CD4-positive, CD25-positive, alpha-beta regulatory T cell (primary cell): ENCODE measurements around the gene TLR5. TPM values are rescaled to one million over a fixed set of nuclear protein-coding genes. Genes with fewer than 3 reads are reported as not detected.

ENCODE experiments used
- ATAC-seq, 2 donors: fragments of 150-1000 bp; cut with Tn5 transposase; one replicate each; pipeline ENCODE4 v1.10.0; 2021; ENCODE audit warnings: low read depth in 2 of 2, moderate number of reproducible peaks in 2 of 2, moderate library complexity in 1 of 2
- DNase-seq, 3 donors: peaks; one replicate each; pipeline versions ENCODE4 v3.0.0 to v3.0.0-alpha.2; 2012 to 2022; ENCODE audit warnings: mixed read lengths in 1 of 3
- H3K27ac ChIP-seq: one replicate; pipeline ENCODE4 v1.7.0; 2013; ENCODE audit warnings: mild to moderate bottlenecking, low read length; ENCODE audit not compliant: insufficient read depth, poor library complexity, severe bottlenecking
- H3K27me3 ChIP-seq: one replicate; pipeline ENCODE4 v1.7.0; 2013; ENCODE audit warnings: low read length; ENCODE audit not compliant: control insufficient read depth, insufficient read depth
- H3K36me3 ChIP-seq: one replicate; pipeline ENCODE4 v1.7.0; 2013; ENCODE audit warnings: mild to moderate bottlenecking, low read length, moderate library complexity; ENCODE audit not compliant: control insufficient read depth, insufficient read depth
- H3K4me1 ChIP-seq: 2 replicates; pipeline ENCODE4 v1.7.0; 2013; ENCODE audit warnings: mild to moderate bottlenecking, low read length; ENCODE audit not compliant: insufficient read depth, control insufficient read depth, poor library complexity, severe bottlenecking
- H3K4me3 ChIP-seq: one replicate; pipeline ENCODE4 v1.7.0; 2013; ENCODE audit warnings: low read depth, mild to moderate bottlenecking, low read length, moderate library complexity
- H3K9me3 ChIP-seq, 2 experiments: 1 replicate in 1 of 2; 2 replicates in 1 of 2; pipeline ENCODE4 v1.7.0; 2013; ENCODE audit warnings: low read length in 2 of 2, mild to moderate bottlenecking in 1 of 2, moderate library complexity in 1 of 2; ENCODE audit not compliant: control insufficient read depth in 2 of 2
- H3K27ac Mint-ChIP-seq, 3 donors: one replicate each; pipeline ENCODE4 v1.8.0; 2020 to 2022; ENCODE audit warnings: mild to moderate bottlenecking in 3 of 3, mixed read lengths in 3 of 3, moderate library complexity in 2 of 3
- H3K27me3 Mint-ChIP-seq: one replicate; pipeline ENCODE4 v1.8.0; 2022; ENCODE audit warnings: mild to moderate bottlenecking, mixed read lengths
- H3K36me3 Mint-ChIP-seq: one replicate; pipeline ENCODE4 v1.8.0; 2020; ENCODE audit warnings: mixed read lengths
- H3K4me1 Mint-ChIP-seq, 4 donors: one replicate each; pipeline ENCODE4 v1.8.0; 2020 to 2022; ENCODE audit warnings: mixed read lengths in 4 of 4, mild to moderate bottlenecking in 1 of 4
- H3K4me3 Mint-ChIP-seq, 4 donors: one replicate each; pipeline ENCODE4 v1.8.0; 2020 to 2022; ENCODE audit warnings: mild to moderate bottlenecking in 4 of 4, mixed read lengths in 4 of 4, moderate library complexity in 3 of 4
- H3K9me3 Mint-ChIP-seq, 7 donors: one replicate each; pipeline ENCODE4 v1.8.0; 2020 to 2022; ENCODE audit warnings: mixed read lengths in 7 of 7, mild to moderate bottlenecking in 3 of 7, moderate library complexity in 2 of 7
- polyA plus RNA-seq, 4 donors: library from polyadenylated mRNA; unstranded; fragments of 300-500 nt; fragmentation: Illumina TruSeq; gene quantifications; one replicate each; pipeline ENCODE4 v1.2.3, GENCODE V29; 2021
- total RNA-seq: library from RNA; stranded (reverse); gene quantifications from one replicate; pipeline ENCODE4 v1.2.3, GENCODE V29; 2022

The TLR5 gene
- total and polyA plus RNA-seq, 5 donors from 2014 or later, result 0.84 to 9.5 (median 5.0) TPM

DNA sequence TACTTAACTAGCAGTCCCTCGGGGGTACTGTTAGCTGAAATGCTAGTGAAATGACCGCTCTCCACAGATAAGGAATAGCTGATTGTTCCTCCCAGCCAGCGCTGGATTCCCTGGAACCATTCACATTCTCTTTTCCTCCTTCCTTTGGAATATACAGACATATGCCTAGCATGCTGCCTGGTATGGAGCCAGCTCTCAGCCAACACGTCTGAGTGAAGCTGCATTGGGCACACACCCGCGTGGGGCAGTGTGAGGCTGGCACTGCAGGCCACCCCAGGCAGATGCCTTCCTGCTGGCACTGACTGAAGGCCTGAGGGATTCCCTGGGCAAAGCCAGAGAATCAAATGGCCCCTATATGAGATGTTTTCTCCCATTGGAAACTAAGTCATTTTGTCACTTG, 66.7 kb downstream of the TLR5 start:
- Histone ChIP-seq H3K9me3 (no peaks in the 10 kb centered on the region), H3K27ac (no peak overlapping the region), H3K4me1 (peaks cover 4% of the 10 kb centered on the region), H3K27me3 (peaks cover 3% of the 10 kb centered on the region), H3K36me3 (no peaks in the 10 kb centered on the region), H3K4me3 (no peak overlapping the region)
- Mint-ChIP-seq H3K27ac (no peak overlapping the region), H3K4me1 (no peaks in the 10 kb centered on the region), H3K36me3 (no peaks in the 10 kb centered on the region), H3K27me3 (no peaks in the 10 kb centered on the region), H3K4me3 (no peak overlapping the region), H3K9me3 (no peaks in the 10 kb centered on the region)
- DNase-seq, result no peak
- ATAC-seq, result no peak

DNA sequence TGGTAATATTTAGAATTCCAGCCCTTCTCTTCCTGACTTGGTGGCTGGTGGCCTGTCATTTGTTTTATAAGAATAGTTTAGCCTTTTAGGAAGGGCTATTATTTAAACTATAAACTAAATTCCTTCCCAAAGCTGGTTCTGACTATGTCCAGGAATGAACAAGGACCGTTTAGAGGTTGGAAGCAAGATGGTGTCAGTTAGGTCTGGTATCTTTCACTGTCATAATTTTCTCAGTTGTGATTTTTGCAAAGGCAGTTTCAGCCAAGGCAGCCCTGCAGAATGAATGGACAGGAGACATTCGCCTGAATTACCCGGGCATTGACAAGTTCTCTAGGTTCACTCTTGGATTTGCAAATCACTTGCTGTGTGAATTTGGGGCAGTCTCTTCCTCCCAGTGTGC, 67.2 kb downstream of the TLR5 start:
- no peak for ATAC-seq
- no peaks in the 10 kb centered on the region for H3K36me3 ChIP-seq
- Mint-ChIP-seq H3K27me3 (no peaks in the 10 kb centered on the region), H3K9me3 (no peaks in the 10 kb centered on the region), H3K4me3 (no peak overlapping the region), H3K27ac (no peak overlapping the region), H3K4me1 (no peaks in the 10 kb centered on the region), H3K36me3 (no peaks in the 10 kb centered on the region)
- H3K9me3 ChIP-seq, result no peaks in the 10 kb centered on the region
- H3K27me3 ChIP-seq, result peaks cover 3% of the 10 kb centered on the region
- H3K4me3 ChIP-seq, result no peak overlapping the region
- DNase-seq, result no peak
- no peak overlapping the region for H3K27ac ChIP-seq
- H3K4me1 ChIP-seq, result no peaks in the 10 kb centered on the region

DNA sequence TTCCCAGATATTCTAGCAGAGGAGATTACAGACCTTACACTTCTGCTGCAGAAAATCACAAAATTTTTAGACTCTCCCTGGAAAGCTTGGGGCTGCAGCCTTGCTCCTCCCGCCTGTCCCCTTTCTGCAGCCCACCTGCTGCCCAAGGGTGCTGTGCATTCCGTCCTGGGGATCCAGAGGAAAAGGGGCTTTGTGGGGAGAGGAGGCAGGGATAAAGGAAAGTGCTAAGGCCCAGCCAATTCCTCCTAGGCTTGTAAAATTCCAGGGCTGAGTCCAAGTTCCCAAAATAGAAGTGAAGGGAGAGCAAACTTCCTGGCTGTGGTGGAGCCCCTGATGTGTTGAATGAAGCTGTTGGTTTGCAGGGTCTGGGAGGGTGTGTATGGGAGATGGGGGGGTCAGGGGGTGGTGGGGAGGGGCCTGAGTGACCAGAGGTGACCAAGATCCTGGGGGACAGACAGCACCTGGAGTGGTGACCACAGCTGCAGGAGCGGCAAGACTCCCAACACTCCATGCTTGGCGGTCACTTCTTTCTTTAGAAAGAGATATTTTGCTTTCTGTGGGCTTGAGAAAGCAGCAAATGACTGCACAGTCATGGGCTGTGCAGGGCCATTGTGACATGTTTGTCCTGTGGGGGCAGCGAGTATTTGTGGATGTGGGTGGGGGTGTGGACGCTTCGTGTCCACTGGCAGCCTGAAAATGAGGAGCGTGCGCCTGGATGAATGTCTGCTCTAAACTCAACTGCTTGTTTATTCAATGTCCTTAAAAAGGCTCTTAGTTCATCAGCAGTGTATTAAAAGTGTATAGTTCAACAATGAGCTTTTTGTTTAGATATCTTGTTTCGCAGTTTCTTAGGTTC, 68.4 kb downstream of the TLR5 start:
- Histone ChIP-seq H3K4me1 (no peaks in the 10 kb centered on the region), H3K4me3 (no peak overlapping the region), H3K27me3 (peaks cover 3% of the 10 kb centered on the region), H3K27ac (no peak overlapping the region), H3K9me3 (no peaks in the 10 kb centered on the region), H3K36me3 (no peaks in the 10 kb centered on the region)
- no peak for DNase-seq
- Mint-ChIP-seq H3K27me3 (peaks cover 4% of the 10 kb centered on the region), H3K4me1 (no peaks in the 10 kb centered on the region), H3K27ac (no peak overlapping the region), H3K4me3 (no peak overlapping the region), H3K9me3 (no peaks in the 10 kb centered on the region), H3K36me3 (no peaks in the 10 kb centered on the region)
- ATAC-seq, result no peak

DNA sequence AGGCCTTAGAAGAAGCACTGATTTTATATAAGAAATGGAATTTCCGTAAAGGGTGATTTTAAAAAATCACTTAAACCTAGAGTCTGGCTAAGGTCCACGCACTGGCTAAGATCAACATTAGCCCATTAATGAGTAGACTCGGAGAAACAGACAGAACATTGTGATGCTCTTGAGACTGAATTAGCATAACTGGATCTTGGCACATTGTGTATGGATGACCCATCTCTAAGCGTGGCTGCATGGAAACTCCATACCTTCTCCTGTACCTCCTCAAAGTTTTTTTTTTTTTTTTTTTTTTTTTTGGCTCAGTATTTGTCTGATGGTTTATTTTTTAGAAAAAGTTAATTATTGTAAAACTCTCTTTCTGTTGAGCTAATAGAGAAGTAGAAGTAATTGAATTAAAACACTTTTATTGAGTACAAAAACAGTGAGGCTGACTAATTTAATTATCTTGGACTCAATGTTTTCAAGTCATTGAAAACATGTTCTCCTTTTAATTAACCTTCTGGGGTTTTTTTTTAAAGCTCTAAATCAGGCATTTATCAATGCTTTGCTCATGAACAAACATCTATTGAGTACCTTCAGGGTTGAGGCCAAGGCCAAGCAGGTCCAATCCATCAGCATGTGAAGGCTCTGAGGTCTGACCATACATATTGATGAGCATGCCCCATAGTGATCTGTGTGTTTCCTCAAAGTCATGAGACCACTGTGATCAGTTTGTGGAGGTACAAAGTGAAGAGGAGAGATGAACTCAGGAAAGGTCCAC, 74.0 kb downstream of the TLR5 start:
- Mint-ChIP-seq H3K4me3 (no peak overlapping the region), H3K27me3 (peaks cover 4% of the 10 kb centered on the region), H3K27ac (no peak overlapping the region), H3K36me3 (no peaks in the 10 kb centered on the region), H3K4me1 (no peaks in the 10 kb centered on the region), H3K9me3 (no peaks in the 10 kb centered on the region)
- Histone ChIP-seq H3K9me3 (no peaks in the 10 kb centered on the region), H3K4me1 (no peaks in the 10 kb centered on the region), H3K36me3 (no peaks in the 10 kb centered on the region), H3K4me3 (no peak overlapping the region), H3K27me3 (peaks cover 3% of the 10 kb centered on the region), H3K27ac (no peak overlapping the region)
- ATAC-seq (no peak), DNase-seq (no peak)

DNA sequence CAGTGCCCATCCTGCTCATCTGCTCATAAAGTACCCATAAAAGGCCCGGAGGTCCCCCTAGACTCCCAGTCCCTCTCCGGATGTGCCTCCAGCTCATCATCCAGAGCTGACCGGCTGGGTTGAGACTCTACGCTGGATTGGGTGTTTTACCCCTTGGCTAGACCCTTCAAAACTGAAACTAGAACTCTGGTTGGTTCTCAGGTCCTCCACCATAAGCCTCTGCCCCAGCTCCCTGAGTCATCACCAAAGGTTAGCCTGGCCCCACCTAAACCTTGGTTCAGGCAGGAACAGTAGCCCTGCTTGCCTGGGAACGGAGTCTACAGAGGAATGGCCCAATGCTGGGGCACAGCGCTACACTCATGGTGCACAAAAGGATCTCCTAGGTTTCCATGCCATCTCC, 75.1 kb downstream of the TLR5 start:
- Mint-ChIP-seq H3K36me3 (no peaks in the 10 kb centered on the region), H3K4me1 (no peaks in the 10 kb centered on the region), H3K9me3 (no peaks in the 10 kb centered on the region), H3K4me3 (no peak overlapping the region), H3K27me3 (peaks cover 4% of the 10 kb centered on the region), H3K27ac (no peak overlapping the region)
- Histone ChIP-seq H3K36me3 (no peaks in the 10 kb centered on the region), H3K9me3 (no peaks in the 10 kb centered on the region), H3K4me3 (no peak overlapping the region), H3K4me1 (no peaks in the 10 kb centered on the region), H3K27ac (no peak overlapping the region), H3K27me3 (peaks cover 3% of the 10 kb centered on the region)
- no peak for DNase-seq
- no peak for ATAC-seq

GRCh38 chr1:223066415-223066814, 76.6 kb downstream of the TLR5 start:
- Mint-ChIP-seq H3K27me3 (peaks cover 8% of the 10 kb centered on the region), H3K27ac (no peak overlapping the region), H3K9me3 (no peaks in the 10 kb centered on the region), H3K4me3 (no peak overlapping the region), H3K36me3 (no peaks in the 10 kb centered on the region), H3K4me1 (no peaks in the 10 kb centered on the region)
- Histone ChIP-seq H3K36me3 (no peaks in the 10 kb centered on the region), H3K4me3 (no peak overlapping the region), H3K27ac (no peak overlapping the region), H3K9me3 (no peaks in the 10 kb centered on the region), H3K4me1 (no peaks in the 10 kb centered on the region), H3K27me3 (no peaks in the 10 kb centered on the region)
- ATAC-seq, result no peak
- DNase-seq, result no peak

- no peak overlapping the region for H3K4me3 ChIP-seq
Observed at GRCh38 chr1:223062177-223062576, 80.9 kb downstream of the TLR5 start.

More at GRCh38 chr1:223062177-223062576, 80.9 kb downstream of the TLR5 start:
- no peaks in the 10 kb centered on the region for H3K36me3 Mint-ChIP-seq
- H3K27ac Mint-ChIP-seq, result no peak overlapping the region
- Histone ChIP-seq H3K27ac (no peak overlapping the region), H3K4me1 (no peaks in the 10 kb centered on the region), H3K36me3 (no peaks in the 10 kb centered on the region), H3K27me3 (peaks cover 4% of the 10 kb centered on the region), H3K9me3 (no peaks in the 10 kb centered on the region)
- DNase-seq (no peak), ATAC-seq (no peak)
- no peak overlapping the region for H3K4me3 Mint-ChIP-seq
- no peaks in the 10 kb centered on the region for H3K9me3 Mint-ChIP-seq
- no peaks in the 10 kb centered on the region for H3K4me1 Mint-ChIP-seq
- peaks cover 9% of the 10 kb centered on the region for H3K27me3 Mint-ChIP-seq
